Measurements from ENCODE around the gene MLXIP.

- TF ChIP-seq, protein P1, sequence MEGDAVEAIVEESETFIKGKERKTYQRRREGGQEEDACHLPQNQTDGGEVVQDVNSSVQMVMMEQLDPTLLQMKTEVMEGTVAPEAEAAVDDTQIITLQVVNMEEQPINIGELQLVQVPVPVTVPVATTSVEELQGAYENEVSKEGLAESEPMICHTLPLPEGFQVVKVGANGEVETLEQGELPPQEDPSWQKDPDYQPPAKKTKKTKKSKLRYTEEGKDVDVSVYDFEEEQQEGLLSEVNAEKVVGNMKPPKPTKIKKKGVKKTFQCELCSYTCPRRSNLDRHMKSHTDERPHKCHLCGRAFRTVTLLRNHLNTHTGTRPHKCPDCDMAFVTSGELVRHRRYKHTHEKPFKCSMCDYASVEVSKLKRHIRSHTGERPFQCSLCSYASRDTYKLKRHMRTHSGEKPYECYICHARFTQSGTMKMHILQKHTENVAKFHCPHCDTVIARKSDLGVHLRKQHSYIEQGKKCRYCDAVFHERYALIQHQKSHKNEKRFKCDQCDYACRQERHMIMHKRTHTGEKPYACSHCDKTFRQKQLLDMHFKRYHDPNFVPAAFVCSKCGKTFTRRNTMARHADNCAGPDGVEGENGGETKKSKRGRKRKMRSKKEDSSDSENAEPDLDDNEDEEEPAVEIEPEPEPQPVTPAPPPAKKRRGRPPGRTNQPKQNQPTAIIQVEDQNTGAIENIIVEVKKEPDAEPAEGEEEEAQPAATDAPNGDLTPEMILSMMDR (IDR thresholded peaks at IDR 0.05) = no peak
- no peak for TF ChIP-seq POLR2A (IDR thresholded peaks at IDR 0.05)
These were observed 82.2 kb downstream of the MLXIP start for GRCh38 chr12:122160761-122161160.
